ENCODE measurements around the gene ETNK2. TPM values are rescaled to one million over a fixed set of nuclear protein-coding genes. Genes with fewer than 3 reads are reported as not detected.

ETNK2 gene
- total RNA-seq, 6 donors from 2014 or later, result 3.2 to 8.9 (median 6.0) TPM; not detected in 1

DNA sequence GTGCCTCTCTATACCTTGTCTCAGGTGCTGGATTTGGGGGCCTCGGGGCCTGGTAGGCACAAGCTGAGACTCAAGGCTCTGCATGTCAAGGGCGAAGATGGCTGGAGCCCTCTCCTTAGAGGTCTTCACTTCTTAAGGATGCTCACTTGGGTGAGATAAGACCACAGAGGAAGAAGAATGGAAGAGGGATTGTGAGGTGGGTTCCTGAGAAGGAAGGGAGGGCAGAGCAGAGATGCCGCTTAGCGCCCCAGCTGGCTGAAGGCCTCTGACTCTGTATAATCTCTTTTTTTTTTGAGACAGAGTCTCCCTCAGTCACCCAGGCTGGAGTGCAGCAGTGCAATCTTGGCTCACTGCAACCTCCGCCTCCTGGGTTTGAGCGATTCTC is 46.7 kb downstream of the ETNK2 start:
- DNase-seq (no peak), ATAC-seq (ENCODE audit: low FRiP score in 2 of 2) (no peak)
- WGBS, 2 donors, result 60 to 70% methylated on average over 6 of the region's 6 CpGs
- peak overlapping the region; percentile 79 to 85 (median 82) for H3K27ac ChIP-seq
- no peak overlapping the region for H3K4me3 ChIP-seq
- H3K36me3 ChIP-seq, result no peaks in the 10 kb centered on the region
- TF ChIP-seq CTCF (IDR thresholded peaks at IDR 0.05) (no peak), EP300 (IDR thresholded peaks at IDR 0.05) (no peak), POLR2A (IDR thresholded peaks at IDR 0.05) (no peak), POLR2AphosphoS5 (IDR thresholded peaks at IDR 0.05) (no peak)
- no peaks in the 10 kb centered on the region for H3K27me3 ChIP-seq
- H3K4me1 ChIP-seq, result peaks cover 54 to 84% (median 69%) of the 10 kb centered on the region in 4 donors
- H3K9me3 ChIP-seq, result no peaks in the 10 kb centered on the region

- peaks cover 54 to 83% (median 69%) of the 10 kb centered on the region in 4 donors for H3K4me1 ChIP-seq
- DNase-seq (peak in 1 of 2 donors; percentile 55), ATAC-seq (ENCODE audit: low FRiP score in 2 of 2) (peak; percentile 11 to 68)
- WGBS, 2 donors, result 31 to 45% methylated on average over 9 to 14 of the region's 14 CpGs
- no peaks in the 10 kb centered on the region for H3K27me3 ChIP-seq
- no peaks in the 10 kb centered on the region for H3K36me3 ChIP-seq
- peak overlapping the region; percentile 79 to 85 (median 82) for H3K27ac ChIP-seq
- H3K9me3 ChIP-seq, result no peaks in the 10 kb centered on the region
- no peak overlapping the region for H3K4me3 ChIP-seq
- no peak for TF ChIP-seq POLR2A (IDR thresholded peaks at IDR 0.05)
- no peak for TF ChIP-seq CTCF (IDR thresholded peaks at IDR 0.05)
- TF ChIP-seq EP300 (IDR thresholded peaks at IDR 0.05), result peak in 3 of 4 donors; percentile 22 to 94 (median 90)
- TF ChIP-seq POLR2AphosphoS5 (IDR thresholded peaks at IDR 0.05), result peak; percentile 71 to 90
Measured at GRCh38 chr1:204104331-204105130, 47.3 kb downstream of the ETNK2 start.

GRCh38 chr1:204103431-204103741 is 48.5 kb downstream of the ETNK2 start:
- H3K4me1 ChIP-seq, result peaks cover 45 to 86% (median 63%) of the 10 kb centered on the region in 4 donors
- no peak for ATAC-seq (ENCODE audit: low FRiP score in 2 of 2)
- peak overlapping the region in 1 of 4 donors; percentile 2 for H3K4me3 ChIP-seq
- peak overlapping the region; percentile 79 to 85 (median 82) for H3K27ac ChIP-seq
- no peak for DNase-seq
- TF ChIP-seq CTCF (IDR thresholded peaks at IDR 0.05), result no peak
- no peak for TF ChIP-seq POLR2A (IDR thresholded peaks at IDR 0.05)
- TF ChIP-seq POLR2AphosphoS5 (IDR thresholded peaks at IDR 0.05), result no peak
- TF ChIP-seq EP300 (IDR thresholded peaks at IDR 0.05), result no peak
- 39 to 51% methylated on average over 2 of the region's 2 CpGs for WGBS, 2 donors
- H3K9me3 ChIP-seq, result no peaks in the 10 kb centered on the region
- H3K36me3 ChIP-seq, result no peaks in the 10 kb centered on the region
- no peaks in the 10 kb centered on the region for H3K27me3 ChIP-seq

GRCh38 chr1:204102739-204103430 is 49.0 kb downstream of the ETNK2 start:
- Histone ChIP-seq H3K27me3 (no peaks in the 10 kb centered on the region), H3K9me3 (no peaks in the 10 kb centered on the region), H3K4me1 (peaks cover 43 to 81% (median 61%) of the 10 kb centered on the region in 4 donors), H3K4me3 (no peak overlapping the region), H3K36me3 (no peaks in the 10 kb centered on the region), H3K27ac (peak overlapping the region; percentile 79 to 85 (median 82))
- 42 to 47% methylated on average over 3 of the region's 3 CpGs for WGBS, 2 donors
- ATAC-seq (ENCODE audit: low FRiP score in 2 of 2) (no peak), DNase-seq (no peak)
- TF ChIP-seq POLR2AphosphoS5 (IDR thresholded peaks at IDR 0.05) (no peak), CTCF (IDR thresholded peaks at IDR 0.05) (no peak), EP300 (IDR thresholded peaks at IDR 0.05) (no peak), POLR2A (IDR thresholded peaks at IDR 0.05) (no peak)

Data from upper lobe of left lung (tissue), 6 donors.